ENCODE data around the gene ORMDL2.

The ORMDL2 gene, protein sequence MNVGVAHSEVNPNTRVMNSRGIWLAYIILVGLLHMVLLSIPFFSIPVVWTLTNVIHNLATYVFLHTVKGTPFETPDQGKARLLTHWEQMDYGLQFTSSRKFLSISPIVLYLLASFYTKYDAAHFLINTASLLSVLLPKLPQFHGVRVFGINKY

DNA sequence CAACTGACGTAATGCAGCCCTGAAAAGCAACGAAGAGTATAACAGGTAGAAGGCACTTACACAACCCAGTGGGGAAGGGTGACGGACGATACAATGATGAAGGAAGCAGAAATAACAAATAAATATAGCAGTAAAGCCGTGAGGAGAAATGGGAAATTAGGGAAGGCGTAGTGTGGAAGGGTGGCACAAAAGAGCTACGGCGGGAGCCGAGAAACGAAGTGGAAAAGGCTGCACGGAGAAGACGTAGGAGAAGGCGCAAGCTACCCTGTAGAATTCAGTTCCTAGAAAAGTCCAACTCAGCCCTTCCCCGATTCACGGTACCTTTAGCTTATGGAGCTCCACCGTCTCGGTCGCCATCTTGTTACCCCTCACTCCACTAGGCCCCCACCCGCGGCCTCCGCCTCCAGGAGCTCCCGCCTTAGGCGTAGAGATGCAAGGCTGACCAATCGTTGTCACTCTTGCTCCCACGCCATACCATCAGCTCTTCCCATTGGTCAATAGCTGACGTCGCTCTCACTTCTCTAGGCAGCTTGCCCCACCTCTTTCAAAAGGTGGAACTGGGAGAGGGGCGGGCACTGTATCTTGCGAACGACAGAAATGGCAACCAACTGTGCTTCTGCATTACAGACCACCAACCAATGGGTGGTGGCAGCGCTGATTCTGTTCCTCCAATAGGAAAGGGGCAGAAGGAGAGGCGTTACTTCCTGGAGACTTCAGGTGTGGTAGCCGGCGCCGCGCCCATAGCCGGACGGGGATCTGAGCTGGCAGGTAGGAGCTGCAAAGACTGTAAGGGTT lies at the start of gene ORMDL2, which contains the start of gene SARNP:
Gene ORMDL2, plus strand, starts transcription at position 697 of the 795 bp plus-strand sequence. CDS start 959 bp downstream, outside the sequence.
Gene SARNP, minus strand, starts transcription at position 380 of the 795 bp plus-strand sequence. Its CDS starts 23 bp downstream, at position 357.
- peak; percentile 99 for DNase-seq

DNA sequence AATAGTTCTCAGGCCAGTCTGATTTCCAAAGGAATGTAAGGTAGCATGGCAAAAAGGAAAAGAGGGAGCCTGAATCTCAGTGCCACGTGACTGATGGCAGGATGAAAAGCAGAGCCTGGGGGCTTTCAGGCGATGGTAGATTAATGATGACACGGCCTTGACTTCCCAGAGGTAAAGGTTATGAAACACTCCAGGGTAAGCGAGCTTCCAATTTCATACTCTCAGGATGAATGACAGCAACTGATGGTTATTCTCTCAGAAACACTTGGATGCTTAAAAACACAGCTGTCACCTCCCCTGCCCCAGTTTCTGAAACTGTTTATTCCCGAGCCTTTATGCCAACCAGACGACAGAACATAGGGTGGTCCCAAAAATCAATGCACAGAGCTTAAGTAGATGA lies 46.1 kb upstream of the ORMDL2 start:
- DNase-seq: no peak

DNA sequence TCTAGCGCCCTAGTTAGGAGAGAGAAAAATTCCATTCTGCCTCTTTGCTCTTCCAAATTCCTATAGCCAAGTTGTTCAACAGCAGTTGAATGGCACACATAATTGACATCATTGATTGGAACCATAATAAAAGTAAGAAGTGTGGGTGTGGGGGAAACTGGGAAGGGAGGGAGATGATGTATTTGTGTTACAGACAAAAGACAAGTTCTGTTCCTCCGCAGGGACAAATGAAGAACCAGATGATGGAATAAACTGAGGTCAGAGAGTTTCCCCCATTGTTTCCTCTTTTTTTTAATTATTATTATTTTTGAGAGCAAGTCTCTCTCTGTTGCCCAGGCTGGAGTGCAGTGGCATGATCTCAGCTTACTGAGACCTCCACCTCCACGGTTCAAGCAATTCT lies 40.0 kb upstream of the ORMDL2 start:
- DNase-seq: peak; percentile 38

GRCh38 chr12:55780685-55781084 lies 37.2 kb upstream of the ORMDL2 start:
- DNase-seq: peak; percentile 62

DNA sequence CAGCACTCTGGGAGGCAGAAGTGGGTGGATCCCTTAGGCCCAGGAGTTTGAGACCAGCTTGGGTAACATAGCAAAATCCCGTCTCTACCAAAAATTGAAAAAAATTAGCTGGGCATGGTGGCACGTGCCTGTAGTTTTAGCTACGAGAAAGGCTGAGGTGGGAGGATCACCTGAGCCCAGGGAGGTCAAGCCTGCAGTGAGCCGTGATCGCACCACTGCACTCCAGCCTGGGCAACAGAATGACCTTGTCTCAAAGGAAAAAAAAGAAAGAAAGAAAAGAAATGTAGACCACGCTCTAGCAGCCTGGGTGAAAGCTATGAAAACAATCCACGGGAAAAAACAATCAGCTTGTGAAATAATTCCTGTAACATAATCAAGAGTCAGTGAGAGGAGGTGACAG lies 29.3 kb upstream of the ORMDL2 start:
- no peak for DNase-seq

DNA sequence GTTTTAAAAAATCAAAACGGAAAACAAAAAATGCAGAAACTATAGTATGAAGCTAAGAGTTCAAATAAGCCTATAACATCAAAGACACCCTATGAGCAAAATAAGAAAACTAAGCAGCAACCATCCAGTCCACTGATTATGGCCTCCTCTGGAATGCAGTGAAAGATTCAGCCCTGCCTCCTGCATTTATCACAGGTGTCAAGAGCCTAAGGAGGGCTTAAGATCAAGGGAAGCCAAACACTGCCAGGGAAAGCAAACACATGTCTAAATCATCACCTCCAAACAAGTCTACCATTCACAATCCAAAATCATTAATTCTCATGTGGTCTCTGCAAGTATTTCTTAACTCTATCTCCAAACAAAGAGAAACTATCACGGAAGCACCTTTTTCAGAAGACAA lies 28.7 kb upstream of the ORMDL2 start:
- no peak for DNase-seq

DNA sequence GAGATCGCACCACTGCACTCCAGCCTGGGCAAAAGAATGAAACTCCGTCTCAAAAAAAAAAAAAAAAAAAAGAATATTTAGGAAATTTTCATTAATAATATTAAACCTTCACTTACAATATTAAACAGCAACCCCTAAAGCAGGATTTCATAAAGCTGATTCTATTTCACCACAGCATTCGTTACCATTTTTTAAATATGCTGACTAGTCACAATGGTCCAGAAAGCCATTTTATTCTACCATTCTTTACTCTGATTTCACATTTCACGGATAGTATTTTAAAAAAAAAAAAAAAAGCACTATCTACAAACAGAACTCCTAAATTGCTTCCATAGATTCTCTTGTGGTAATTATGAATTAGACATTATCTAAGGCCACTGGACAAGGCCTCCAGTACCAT lies 27.9 kb upstream of the ORMDL2 start:
- DNase-seq: no peak

DNA sequence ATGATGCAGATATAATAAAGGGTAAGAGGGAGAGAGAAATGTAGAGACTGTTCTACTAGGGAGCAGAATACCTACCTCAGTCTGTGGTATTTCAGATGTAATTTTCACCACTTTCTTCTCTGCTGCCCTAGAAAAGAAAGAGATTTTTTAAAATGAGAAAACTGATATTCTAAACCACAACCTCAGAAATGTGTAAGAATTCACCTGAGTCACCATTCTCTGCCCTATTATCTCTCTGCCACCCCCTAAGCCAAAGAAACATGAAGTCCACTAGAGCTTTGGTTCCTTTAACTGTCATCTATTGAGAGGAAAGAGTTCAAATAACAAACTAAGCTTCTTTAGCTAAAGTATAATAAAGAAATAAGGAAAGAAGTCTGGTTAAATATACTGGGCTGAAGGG lies 21.9 kb upstream of the ORMDL2 start:
- DNase-seq: no peak

- DNase-seq: peak; percentile 43
Observed at GRCh38 chr12:55797068-55797467, 20.8 kb upstream of the ORMDL2 start.

DNA sequence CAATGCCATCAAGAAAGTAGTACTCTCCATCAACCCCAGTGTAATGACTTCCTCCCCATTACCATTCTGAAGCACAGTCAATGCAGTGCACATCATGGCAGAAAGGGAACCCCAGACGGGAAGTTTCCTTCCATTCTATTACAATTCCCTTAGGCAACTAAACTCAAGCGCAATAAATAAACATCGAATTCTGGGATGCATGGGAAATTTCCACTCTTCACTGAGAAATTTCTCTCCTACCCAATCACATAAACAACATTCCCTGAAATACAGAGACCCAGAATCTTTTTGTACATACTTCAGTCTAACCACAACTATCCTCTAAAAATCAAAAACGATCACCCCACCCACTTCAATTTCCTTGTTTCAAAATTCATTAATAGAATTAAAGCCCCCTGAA lies 20.3 kb upstream of the ORMDL2 start:
- DNase-seq: no peak

DNA sequence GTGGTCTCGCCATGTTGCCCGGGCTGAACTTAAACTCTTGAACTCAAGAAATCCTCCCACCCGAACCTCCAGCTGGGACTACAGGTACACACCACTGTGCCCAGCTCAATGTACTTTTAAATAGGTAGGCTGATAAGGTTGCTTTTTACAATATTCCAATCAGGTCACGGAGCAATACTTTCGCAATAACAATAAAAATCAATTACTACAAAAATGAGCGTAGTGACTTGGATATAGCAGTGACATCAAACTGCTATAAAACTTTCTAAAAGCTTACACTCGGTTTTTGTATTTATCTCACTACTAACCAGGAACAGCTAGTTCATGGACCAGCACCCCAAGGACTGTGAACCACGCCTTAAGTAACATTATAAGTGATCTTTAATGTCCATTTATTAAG lies 10.9 kb upstream of the ORMDL2 start:
- DNase-seq: no peak

- DNase-seq: no peak
Observed at GRCh38 chr12:55809274-55809673, 8.6 kb upstream of the ORMDL2 start.

DNA sequence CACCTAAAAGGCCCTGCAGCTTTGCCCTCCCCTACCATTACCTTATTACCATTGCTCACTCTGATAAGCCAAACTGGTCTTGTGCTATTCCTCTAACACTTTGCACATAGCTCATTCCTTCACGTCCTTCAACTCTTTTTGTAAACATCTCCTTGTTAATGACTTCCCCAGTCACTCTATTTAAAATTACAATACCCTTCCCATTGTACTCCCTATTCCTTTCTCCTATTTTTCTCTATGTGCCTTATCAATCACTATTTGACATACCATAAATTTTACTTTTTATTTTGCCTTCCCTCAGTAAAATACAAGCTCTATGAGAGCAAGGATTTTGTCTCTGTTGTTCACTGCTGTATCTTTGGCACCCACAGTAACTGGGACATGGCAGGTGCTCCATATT lies 5.8 kb upstream of the ORMDL2 start:
- no peak for DNase-seq

- no peak for DNase-seq
Observed at GRCh38 chr12:55814257-55814656, 3.6 kb upstream of the ORMDL2 start.

- DNase-seq: no peak
Observed at GRCh38 chr12:55815473-55815872, 2.4 kb upstream of the ORMDL2 start.

DNA sequence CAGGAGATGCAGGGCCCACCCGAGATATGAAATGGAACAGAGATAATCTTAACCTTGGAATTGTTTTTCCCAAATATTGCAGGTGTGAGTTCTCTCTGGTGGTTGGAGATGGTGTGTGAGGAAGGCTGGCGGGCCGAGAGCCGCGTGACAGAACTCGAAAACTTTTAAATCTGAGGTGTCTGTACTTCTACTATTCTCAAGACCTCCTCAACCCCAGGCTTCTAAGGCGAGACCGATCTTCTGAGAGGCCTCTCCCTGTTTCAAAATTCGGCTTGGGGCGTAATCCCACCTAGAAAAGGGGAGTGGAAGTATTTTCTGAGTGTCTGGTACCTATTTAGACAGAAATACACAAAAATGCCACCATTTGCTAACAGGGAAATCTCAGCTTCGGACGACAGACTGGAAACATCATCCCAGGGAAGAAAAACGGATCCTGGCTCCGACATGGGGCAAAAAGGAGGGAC lies 928 bp upstream of the ORMDL2 start:
- DNase-seq: no peak

DNA sequence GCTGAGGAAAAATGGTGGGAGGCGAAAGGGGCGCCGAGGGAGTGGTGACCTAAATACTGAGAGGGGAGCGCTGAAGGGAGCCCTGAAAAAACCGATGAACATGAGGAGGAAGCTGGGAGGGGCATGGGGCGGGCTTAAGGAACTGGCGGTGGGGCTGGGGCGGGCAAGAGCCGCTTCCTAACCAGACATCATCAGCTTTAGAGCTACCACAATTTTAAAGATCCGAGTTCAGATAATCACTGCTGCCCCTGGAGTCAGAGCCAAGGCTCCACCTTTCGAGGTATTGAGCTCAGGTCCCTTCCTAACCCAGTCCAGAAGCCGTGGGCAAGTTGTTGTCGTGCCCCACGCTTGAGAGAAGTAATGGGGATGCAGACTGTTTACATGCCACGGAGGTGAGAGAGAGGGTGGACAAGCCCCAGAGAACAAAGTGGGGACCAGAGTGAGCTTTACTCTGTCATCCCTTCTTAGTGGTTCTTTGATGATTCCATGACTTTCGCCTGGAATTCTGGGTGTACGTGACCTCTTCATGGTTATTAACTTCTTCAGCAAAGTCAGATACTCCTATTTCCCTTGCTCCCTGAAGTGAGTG lies 393 bp downstream of the ORMDL2 start:
- DNase-seq: peak; percentile 70

DNA sequence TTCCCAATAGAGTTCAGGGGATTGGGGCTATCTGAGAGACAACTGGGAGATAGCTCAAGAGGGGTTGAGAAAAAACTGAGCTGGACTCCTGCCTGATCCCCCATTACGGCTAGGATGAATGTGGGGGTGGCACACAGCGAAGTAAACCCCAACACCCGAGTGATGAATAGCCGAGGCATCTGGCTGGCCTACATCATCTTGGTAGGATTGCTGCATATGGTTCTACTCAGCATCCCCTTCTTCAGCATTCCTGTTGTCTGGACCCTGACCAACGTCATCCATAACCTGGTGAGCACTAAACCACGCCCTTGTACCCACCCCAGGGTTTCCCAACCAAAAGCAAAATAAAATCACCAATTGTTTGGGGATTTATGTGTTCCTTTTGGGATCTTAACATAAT lies 1.0 kb downstream of the ORMDL2 start:
- DNase-seq: no peak

DNA sequence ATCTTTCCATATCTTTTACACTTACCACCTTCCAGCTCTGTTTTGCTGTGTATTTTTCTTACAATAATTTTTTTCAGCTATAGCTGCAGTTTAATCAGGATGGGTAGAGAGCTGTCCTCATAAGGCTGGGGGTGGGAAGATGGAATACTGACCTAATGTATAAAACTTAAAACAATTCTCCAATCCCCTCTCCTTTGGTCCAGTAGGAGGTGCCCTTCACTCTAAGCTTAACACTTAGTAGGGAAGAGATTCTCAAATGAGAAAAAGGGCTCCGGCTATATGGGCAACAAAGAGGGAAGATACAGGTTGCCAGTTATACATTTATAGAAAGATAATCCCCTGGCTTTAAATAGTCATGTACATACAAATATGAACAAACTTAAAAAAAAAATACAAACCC lies 2.8 kb downstream of the ORMDL2 start:
- DNase-seq: no peak

DNA sequence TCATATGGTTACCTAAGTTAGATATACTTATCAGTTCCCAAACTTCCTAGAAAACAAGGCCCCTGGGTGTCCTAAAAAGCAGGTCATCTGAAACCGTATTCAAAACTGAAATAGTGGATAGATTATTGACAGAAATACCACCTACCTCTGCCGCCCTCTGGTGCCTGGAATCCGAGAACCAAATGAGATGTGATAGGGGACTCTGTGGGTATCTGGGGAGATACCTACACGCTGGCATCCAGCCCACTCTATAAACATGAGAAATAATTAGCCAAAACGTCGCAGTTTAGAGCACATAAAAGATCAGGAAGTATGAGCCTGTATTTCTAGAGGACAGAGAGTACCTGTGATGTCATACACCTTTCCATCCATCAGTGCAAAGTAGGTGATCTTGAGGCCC lies 4.4 kb downstream of the ORMDL2 start:
- no peak for DNase-seq

- no peak for DNase-seq
Observed at GRCh38 chr12:55823419-55823818, 5.6 kb downstream of the ORMDL2 start.

GRCh38 chr12:55824726-55825125 lies 6.9 kb downstream of the ORMDL2 start:
- DNase-seq: no peak

DNA sequence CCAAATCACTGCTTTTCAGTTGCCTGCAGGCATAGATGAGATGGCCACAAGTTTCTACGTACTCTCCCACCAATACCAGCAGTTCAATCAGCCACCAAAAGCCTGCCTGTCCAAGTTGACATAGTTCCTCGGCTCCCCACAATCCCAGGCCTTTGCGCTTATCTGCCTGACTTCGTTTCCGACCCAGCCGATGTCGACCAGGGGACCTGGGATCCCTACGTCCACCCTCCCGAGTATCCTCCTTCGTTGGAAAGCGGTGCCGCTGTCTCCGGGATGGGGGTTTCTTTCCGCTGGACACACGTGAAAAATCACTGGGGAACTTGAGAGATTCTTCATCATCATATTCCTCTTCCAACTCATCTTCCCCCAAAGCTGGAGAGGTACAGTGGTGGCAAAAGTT lies 10.0 kb downstream of the ORMDL2 start:
- no peak for DNase-seq

DNA sequence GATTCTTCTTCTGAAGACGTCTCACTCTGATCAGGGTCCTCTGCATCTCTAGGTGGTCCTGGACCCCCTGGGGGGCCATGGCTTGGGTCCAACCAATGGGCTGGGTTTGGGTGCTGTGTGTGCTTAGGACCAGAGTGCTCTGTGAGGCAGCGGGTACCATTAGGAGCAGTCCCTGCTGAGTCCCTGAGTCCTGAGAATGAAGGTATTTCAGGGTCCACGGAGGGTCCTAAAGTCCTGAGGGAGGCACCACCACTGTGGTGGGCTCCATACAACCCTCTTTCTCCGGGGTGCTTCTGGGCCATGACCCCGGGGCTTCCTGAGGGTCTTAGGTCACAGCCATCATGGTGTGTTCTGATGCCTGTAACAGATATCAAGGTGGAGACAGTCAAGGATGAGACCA lies 10.5 kb downstream of the ORMDL2 start:
- DNase-seq: no peak

Data from suppressor macrophage treated with lipopolysaccharide for 4 hours (primary cell).